GM12878 (cell line): ENCODE results near the gene ITPR2. TPM values are rescaled to one million over a fixed set of nuclear protein-coding genes. Genes with fewer than 3 reads are reported as not detected.

Source experiments
- ATAC-seq: fragments of 200-7000 bp; cut with Tn5 transposase; 3 replicates; pipeline ENCODE4 v1.9.1; 2020; ENCODE audit warnings: mild to moderate bottlenecking, moderate library complexity
- BruUV-seq: library from RNA; stranded (reverse); fragments of 400-500 nt; replicated peaks from 2 replicates; lab custom pipeline; 2021; lab: Mats Ljungman, UMichigan
- CTCF ChIA-PET: fragments of 300-600 bp; sonication (Branson Sonifier 250); formaldehyde crosslinking; extraction: SDS; loops from one replicate; lab custom pipeline; 2021; ENCODE audit warnings: inconsistent platforms; lab: Yijun Ruan, JAX
- POLR2A ChIA-PET: fragments of 350-600 bp; formaldehyde crosslinking; extraction: SDS; loops from one replicate; lab custom pipeline; 2021; ENCODE audit warnings: inconsistent platforms; lab: Charles Lee
- RAD21 ChIA-PET: fragments of 300-600 bp; sonication (Branson Sonifier 250); formaldehyde crosslinking; loops from one replicate; lab custom pipeline; 2023; ENCODE audit warnings: antibody characterized with exemption; ENCODE audit not compliant: unreplicated experiment; lab: Charles Lee
- SMC1A ChIA-PET: fragments of 300-600 bp; sonication (Branson Sonifier 250); formaldehyde crosslinking; loops from one replicate; lab custom pipeline; 2023; ENCODE audit not compliant: unreplicated experiment, uncharacterized antibody; lab: Charles Lee
- DNase-seq: peaks from one replicate; pipeline ENCODE4 v3.0.0-alpha.2; 2011; ENCODE audit warnings: low read depth, low spot score
- FAIRE-seq: peaks from 3 replicates; lab custom pipeline; 2011; peaks lifted over from hg19 to GRCh38; lab: Jason Lieb, UNC
- H2AFZ ChIP-seq: 2 replicates; pipeline ENCODE4 v1.6.0; 2011; ENCODE audit warnings: low read depth, low read length, control low read depth; ENCODE audit not compliant: control insufficient read depth
- H3K27ac ChIP-seq: 2 replicates; pipeline ENCODE4 v1.5.1; 2011; ENCODE audit warnings: control low read depth; ENCODE audit not compliant: control insufficient read depth, insufficient read depth
- H3K27me3 ChIP-seq, 2 experiments: replicated peaks in 1 of 2; 2 replicates each; pipeline versions ENCODE4 v1.6.0 to v1.6.1; 2011; ENCODE audit warnings: low read length in 1 of 2; ENCODE audit not compliant: control insufficient read depth in 2 of 2, insufficient read depth in 2 of 2
- H3K36me3 ChIP-seq, 2 experiments: 2 replicates each; pipeline ENCODE4 v1.5.1; 2011; ENCODE audit warnings: low read length in 1 of 2; ENCODE audit not compliant: control insufficient read depth in 2 of 2, insufficient read depth in 2 of 2
- H3K4me1 ChIP-seq: 2 replicates; pipeline ENCODE4 v1.6.1; 2011; ENCODE audit warnings: mild to moderate bottlenecking, low read length, moderate library complexity, mixed read lengths; ENCODE audit not compliant: control insufficient read depth, insufficient read depth
- H3K4me2 ChIP-seq: 2 replicates; pipeline ENCODE4 v1.6.0; 2011; ENCODE audit warnings: control low read depth; ENCODE audit not compliant: control insufficient read depth, insufficient read depth
- H3K4me3 ChIP-seq: fragments of 200-600 bp; sonication (generic); 2 replicates; pipeline ENCODE4 v1.5.1; 2016
- H3K79me2 ChIP-seq: 2 replicates; pipeline ENCODE4 v1.6.0; 2011; ENCODE audit warnings: low read length; ENCODE audit not compliant: control insufficient read depth, insufficient read depth
- H3K9ac ChIP-seq: 2 replicates; pipeline ENCODE4 v1.8.0; 2011; ENCODE audit warnings: low read length, control low read depth, mixed read lengths; ENCODE audit not compliant: control insufficient read depth, insufficient read depth
- H3K9me3 ChIP-seq: replicated peaks from 3 replicates; pipeline ENCODE4 v1.5.1; 2011; ENCODE audit warnings: mild to moderate bottlenecking, low read length; ENCODE audit not compliant: control insufficient read depth, insufficient read depth
- H4K20me1 ChIP-seq: 2 replicates; pipeline ENCODE4 v1.6.0; 2011; ENCODE audit not compliant: control insufficient read depth, insufficient read depth
- IKZF1 ChIP-seq: fragments of 450-650 bp; conservative IDR thresholded peaks from 2 replicates; pipeline ENCODE4 v1.6.1; 2017; ENCODE audit warnings: antibody characterized with exemption, mild to moderate bottlenecking
- KLF5 ChIP-seq: fragments of 450-650 bp; IDR thresholded peaks from 2 replicates; pipeline ENCODE4 v1.6.1; 2014; ENCODE audit warnings: mild to moderate bottlenecking; ENCODE audit not compliant: partially characterized antibody
- MYB ChIP-seq: fragments of 150-350 bp; IDR thresholded peaks from 2 replicates; pipeline ENCODE4 v1.6.1; 2014; ENCODE audit warnings: mild to moderate bottlenecking, low read depth, low read length, borderline replicate concordance
- PAX5 ChIP-seq: IDR thresholded peaks from 2 replicates; pipeline ENCODE4 v1.6.1; 2011; ENCODE audit warnings: low read depth, low read length, borderline replicate concordance
- PML ChIP-seq: IDR thresholded peaks from 2 replicates; pipeline ENCODE4 v1.6.1; 2012; ENCODE audit warnings: low read length, inconsistent platforms
- POLR2AphosphoS2 ChIP-seq: IDR thresholded peaks from 2 replicates; pipeline ENCODE4 v1.6.1; 2011; ENCODE audit warnings: low read depth, mild to moderate bottlenecking, low read length, improper control_type of control experiment, moderate library complexity
- RCOR1 ChIP-seq: conservative IDR thresholded peaks from 2 replicates; pipeline ENCODE4 v1.6.1; 2012; ENCODE audit warnings: low read depth, low read length, improper control_type of control experiment
- SMC3 ChIP-seq: IDR thresholded peaks from 2 replicates; pipeline ENCODE4 v1.6.1; 2011; ENCODE audit warnings: low read length, improper control_type of control experiment, borderline replicate concordance
- SREBF1 ChIP-seq: IDR thresholded peaks from 2 replicates; pipeline ENCODE4 v1.6.1; 2012; ENCODE audit warnings: mild to moderate bottlenecking, low read length
- SREBF2 ChIP-seq: IDR thresholded peaks from 2 replicates; pipeline ENCODE4 v1.6.1; 2012; ENCODE audit warnings: mild to moderate bottlenecking, low read length
- WGBS: methylation state at CpG from one replicate; pipeline ENCODE4 v1.1.6; 2016; ENCODE audit warnings: low lambda C conversion rate; ENCODE audit not compliant: insufficient replicate concordance, insufficient coverage; ENCODE audit errors: missing lambda C conversion rate; 5-methylcytosine and 5-hydroxymethylcytosine counted together
- in situ Hi-C: fragments of 300-500 bp; cut with MboI; formaldehyde crosslinking; loops from 9 replicates; pipeline ENCODE4 v1.14.3; 2018; ENCODE audit warnings: mixed read lengths
- intact Hi-C: fragments of 100-400 bp; cut with micrococcal nuclease; formaldehyde crosslinking; loops from one replicate; pipeline ENCODE4 v1.14.2; 2022; ENCODE audit not compliant: unreplicated experiment
- polyA plus RNA-seq, 11 experiments: library from polyadenylated mRNA; depleted of rRNA in 4 of 11; unstranded in 6 of 11; stranded (reverse) in 5 of 11; fragments of >200 nt; fragmentation: Nextera tagmentation in 4 of 11; fragmentation: Illumina TruSeq in 1 of 11; extraction: Ambion mirVana in 4 of 11; extraction: Trizol in 1 of 11; gene quantifications; 1 replicate in 1 of 11; 2 replicates in 10 of 11; pipeline versions ENCODE4 v1.2.1 to v1.2.3, GENCODE V29; 2011 to 2016; ENCODE audit warnings: inconsistent platforms in 2 of 11, missing spikeins in 2 of 11, low read depth in 1 of 11
- total RNA-seq, 4 experiments: library from RNA; depleted of rRNA in 3 of 4; stranded (reverse); fragments of >200 nt in 3 of 4; fragmentation: Illumina TruSeq in 1 of 4; extraction: Trizol in 1 of 4; gene quantifications; 2 replicates each; pipeline versions ENCODE4 v1.2.1 to v1.2.3, GENCODE V29; 2013 to 2021
- TF ChIP-seq, protein P1 (sequence below): fragments of 450-650 bp; IDR thresholded peaks from 2 replicates; pipeline ENCODE4 v1.6.1; 2016; ENCODE audit warnings: mild to moderate bottlenecking
- TF ChIP-seq, protein P2 (sequence below): fragments of 450-650 bp; IDR thresholded peaks from 2 replicates; pipeline ENCODE4 v1.6.1; 2018; ENCODE audit warnings: mild to moderate bottlenecking, low read depth, moderate library complexity; ENCODE audit not compliant: partially characterized antibody
- TF ChIP-seq, protein P3 (sequence below): fragments of 450-650 bp; IDR thresholded peaks from 2 replicates; pipeline ENCODE4 v1.6.1; 2018; ENCODE audit warnings: borderline replicate concordance, mild to moderate bottlenecking; ENCODE audit not compliant: partially characterized antibody

Gene ITPR2
- total and polyA plus RNA-seq, 10 of the 15 experiments (the other 5 are each of a cell fraction or from before 2014, with no cell fraction given), result 7.5 to 76.2 (median 47.1) TPM

DNA sequence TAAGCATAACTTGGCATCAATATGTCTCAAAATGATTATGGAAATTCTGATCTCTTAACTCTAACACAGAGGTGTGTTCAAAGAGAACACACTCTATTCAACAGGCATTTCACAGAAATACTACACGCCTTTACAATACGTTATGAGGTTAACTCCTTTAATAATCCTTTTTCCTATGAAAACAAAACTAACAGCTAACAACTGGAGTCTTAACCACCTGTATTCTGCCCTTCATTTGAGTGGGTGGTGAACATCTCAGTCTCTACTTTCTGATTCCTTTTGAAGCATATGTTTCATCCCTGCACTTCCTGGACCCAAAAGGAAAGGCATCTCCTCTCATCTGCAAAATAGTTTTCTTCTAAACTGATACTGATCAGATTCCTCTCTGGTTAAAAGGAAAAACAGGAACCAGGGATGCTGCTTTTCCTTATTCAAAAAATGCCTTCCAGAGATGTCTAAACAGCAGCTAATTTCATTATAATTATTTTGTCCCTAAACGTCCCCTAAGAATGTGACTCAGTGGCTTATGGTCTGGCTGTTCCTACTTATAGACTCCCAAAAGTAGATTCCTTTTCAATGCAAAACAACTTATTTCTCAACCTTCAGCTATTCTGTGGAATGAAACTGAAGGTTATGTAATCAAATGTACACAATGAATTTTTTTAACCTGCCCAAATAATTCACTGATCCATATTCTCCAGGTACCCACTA is 24.1 kb downstream of the ITPR2 start (continued):
- TF ChIP-seq, protein P1, sequence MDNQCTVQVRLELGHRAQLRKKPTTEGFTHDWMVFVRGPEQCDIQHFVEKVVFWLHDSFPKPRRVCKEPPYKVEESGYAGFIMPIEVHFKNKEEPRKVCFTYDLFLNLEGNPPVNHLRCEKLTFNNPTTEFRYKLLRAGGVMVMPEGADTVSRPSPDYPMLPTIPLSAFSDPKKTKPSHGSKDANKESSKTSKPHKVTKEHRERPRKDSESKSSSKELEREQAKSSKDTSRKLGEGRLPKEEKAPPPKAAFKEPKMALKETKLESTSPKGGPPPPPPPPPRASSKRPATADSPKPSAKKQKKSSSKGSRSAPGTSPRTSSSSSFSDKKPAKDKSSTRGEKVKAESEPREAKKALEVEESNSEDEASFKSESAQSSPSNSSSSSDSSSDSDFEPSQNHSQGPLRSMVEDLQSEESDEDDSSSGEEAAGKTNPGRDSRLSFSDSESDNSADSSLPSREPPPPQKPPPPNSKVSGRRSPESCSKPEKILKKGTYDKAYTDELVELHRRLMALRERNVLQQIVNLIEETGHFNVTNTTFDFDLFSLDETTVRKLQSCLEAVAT, result 0 out of 2 replicates have a peak, but pooled peaks have one; percentile 21
- peak; percentile 57; the same call in 1 of the 2 replicates for TF ChIP-seq IKZF1
- TF ChIP-seq, all 136 proteins: peak for 5

DNA sequence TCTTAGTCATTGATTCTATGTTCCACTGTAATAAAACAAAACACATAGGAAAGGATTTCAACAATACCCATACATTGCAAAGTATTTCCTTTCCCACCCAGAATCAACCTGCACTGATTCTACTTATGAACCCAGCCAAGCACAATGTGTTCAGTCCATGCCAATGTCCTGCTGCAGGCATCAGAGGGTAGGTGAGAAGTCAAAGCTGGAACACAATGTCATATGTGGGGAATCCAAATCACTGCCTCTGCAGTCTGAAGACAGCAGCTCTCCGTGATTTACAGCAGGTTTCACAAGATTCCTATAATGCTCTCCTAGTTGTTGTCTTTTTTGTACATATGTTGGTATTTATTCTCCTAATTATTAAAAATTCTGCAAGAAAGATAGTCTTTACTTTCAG is 25.7 kb downstream of the ITPR2 start:
- no peak for FAIRE-seq
- CTCF ChIA-PET, result no interaction called here
- in situ Hi-C loops (no loop called here), intact Hi-C loops (no loop called here)
- H2AFZ ChIP-seq, result no peak overlapping the region
- no peak for DNase-seq
- no peak overlapping the region for H3K27ac ChIP-seq
- no peaks in the 10 kb centered on the region; a peak in 1 of 4 replicates for H3K36me3 ChIP-seq
- no peak for TF ChIP-seq SREBF1
- TF ChIP-seq SREBF2, result no peak
- no peak for TF ChIP-seq PAX5
- no peak for TF ChIP-seq SMC3
- TF ChIP-seq, protein P2, sequence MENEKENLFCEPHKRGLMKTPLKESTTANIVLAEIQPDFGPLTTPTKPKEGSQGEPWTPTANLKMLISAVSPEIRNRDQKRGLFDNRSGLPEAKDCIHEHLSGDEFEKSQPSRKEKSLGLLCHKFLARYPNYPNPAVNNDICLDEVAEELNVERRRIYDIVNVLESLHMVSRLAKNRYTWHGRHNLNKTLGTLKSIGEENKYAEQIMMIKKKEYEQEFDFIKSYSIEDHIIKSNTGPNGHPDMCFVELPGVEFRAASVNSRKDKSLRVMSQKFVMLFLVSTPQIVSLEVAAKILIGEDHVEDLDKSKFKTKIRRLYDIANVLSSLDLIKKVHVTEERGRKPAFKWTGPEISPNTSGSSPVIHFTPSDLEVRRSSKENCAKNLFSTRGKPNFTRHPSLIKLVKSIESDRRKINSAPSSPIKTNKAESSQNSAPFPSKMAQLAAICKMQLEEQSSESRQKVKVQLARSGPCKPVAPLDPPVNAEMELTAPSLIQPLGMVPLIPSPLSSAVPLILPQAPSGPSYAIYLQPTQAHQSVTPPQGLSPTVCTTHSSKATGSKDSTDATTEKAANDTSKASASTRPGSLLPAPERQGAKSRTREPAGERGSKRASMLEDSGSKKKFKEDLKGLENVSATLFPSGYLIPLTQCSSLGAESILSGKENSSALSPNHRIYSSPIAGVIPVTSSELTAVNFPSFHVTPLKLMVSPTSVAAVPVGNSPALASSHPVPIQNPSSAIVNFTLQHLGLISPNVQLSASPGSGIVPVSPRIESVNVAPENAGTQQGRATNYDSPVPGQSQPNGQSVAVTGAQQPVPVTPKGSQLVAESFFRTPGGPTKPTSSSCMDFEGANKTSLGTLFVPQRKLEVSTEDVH, result no peak
- TF ChIP-seq, protein P3, sequence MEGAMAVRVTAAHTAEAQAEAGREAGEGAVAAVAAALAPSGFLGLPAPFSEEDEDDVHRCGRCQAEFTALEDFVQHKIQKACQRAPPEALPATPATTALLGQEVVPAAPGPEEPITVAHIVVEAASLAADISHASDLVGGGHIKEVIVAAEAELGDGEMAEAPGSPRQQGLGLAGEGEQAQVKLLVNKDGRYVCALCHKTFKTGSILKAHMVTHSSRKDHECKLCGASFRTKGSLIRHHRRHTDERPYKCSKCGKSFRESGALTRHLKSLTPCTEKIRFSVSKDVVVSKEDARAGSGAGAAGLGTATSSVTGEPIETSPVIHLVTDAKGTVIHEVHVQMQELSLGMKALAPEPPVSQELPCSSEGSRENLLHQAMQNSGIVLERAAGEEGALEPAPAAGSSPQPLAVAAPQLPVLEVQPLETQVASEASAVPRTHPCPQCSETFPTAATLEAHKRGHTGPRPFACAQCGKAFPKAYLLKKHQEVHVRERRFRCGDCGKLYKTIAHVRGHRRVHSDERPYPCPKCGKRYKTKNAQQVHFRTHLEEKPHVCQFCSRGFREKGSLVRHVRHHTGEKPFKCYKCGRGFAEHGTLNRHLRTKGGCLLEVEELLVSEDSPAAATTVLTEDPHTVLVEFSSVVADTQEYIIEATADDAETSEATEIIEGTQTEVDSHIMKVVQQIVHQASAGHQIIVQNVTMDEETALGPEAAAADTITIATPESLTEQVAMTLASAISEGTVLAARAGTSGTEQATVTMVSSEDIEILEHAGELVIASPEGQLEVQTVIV, result no peak
- TF ChIP-seq PML, result no peak
- no peak for TF ChIP-seq KLF5
- no peak for TF ChIP-seq MYB
- TF ChIP-seq RCOR1, result no peak
- no peak for TF ChIP-seq POLR2AphosphoS2
- no TSS peak for BruUV-seq
- no peaks in the 10 kb centered on the region for H3K27me3 ChIP-seq
- peaks cover 6% of the 10 kb centered on the region; the same call in 1 of the 2 replicates for H3K4me1 ChIP-seq
- no peak overlapping the region for H3K4me3 ChIP-seq
- RAD21 ChIA-PET, result interaction anchor here (2.0 kb wide), 1 partner anchor 14 kb away, joined by 4 read pairs; no protein-coding TSS in a partner anchor
- H3K4me2 ChIP-seq, result no peak overlapping the region
- no peak overlapping the region for H3K9ac ChIP-seq
- 100% methylated on average over 1 of the region's 1 CpG for WGBS
- SMC1A ChIA-PET, result interaction anchor here (2.1 to 7.2 kb wide), 2 partner anchors 13 to 16 kb away, joined by 9 to 29 read pairs; no protein-coding TSS in a partner anchor
- no peak for ATAC-seq
- no peaks in the 10 kb centered on the region; the same call in 2 of the 3 replicates for H3K9me3 ChIP-seq
- H4K20me1 ChIP-seq, result no peaks in the 10 kb centered on the region
- H3K79me2 ChIP-seq, result peaks cover 19% of the 10 kb centered on the region
- POLR2A ChIA-PET, result no interaction called here
